ENCODE data around the gene ELFN1. TPM values are rescaled to one million over a fixed set of nuclear protein-coding genes. Genes with fewer than 3 reads are reported as not detected.

ELFN1 gene
- total and polyA plus RNA-seq, 10 of the 15 experiments (the other 5 are each of a cell fraction or from before 2014, with no cell fraction given), result 0.04 TPM; not detected in 9

DNA sequence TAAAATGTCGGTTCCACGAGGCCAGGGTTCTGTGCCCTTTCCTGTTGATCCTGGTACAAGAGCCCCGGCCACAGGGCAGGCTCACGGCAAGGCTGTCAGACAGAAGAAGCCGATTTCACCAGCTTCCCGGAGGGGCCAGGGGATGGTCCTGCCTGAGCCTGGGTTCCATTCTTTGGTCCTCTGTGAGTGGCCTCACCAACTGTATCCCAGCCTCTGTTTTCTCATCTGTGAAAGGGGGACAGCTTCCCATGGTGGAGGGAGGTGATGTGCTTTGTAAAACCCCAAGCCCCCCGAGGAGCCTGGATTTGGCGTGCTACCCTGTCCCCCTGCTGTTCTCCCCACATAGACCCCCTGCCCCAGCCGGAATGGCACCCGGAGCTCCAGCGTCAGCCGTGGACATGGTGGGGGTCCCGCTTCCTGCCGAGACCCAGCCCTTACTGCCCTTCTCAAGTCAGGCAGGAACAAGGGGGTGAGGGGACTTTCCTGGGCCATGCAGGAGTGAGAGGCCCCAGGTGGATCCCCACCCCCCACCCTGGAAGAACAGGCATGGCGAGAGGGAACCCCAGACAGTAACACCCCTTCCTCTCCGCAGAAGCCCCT is 28.3 kb upstream of the ELFN1 start:
- POLR2A ChIA-PET, result no interaction called here
- Histone ChIP-seq H3K79me2 (ENCODE audit: control insufficient read depth, insufficient read depth, low read length) (no peaks in the 10 kb centered on the region), H3K4me3 (no peak overlapping the region), H2AFZ (ENCODE audit: control insufficient read depth, low read depth, low read length) (no peak overlapping the region), H4K20me1 (ENCODE audit: control insufficient read depth, insufficient read depth) (no peaks in the 10 kb centered on the region), H3K4me2 (ENCODE audit: control insufficient read depth, insufficient read depth) (no peak overlapping the region), H3K27me3 (replicated peaks in 1 of 2; ENCODE audit: control insufficient read depth in 2 of 2, insufficient read depth in 2 of 2, low read length in 1 of 2) (no peaks in the 10 kb centered on the region), H3K36me3 (ENCODE audit: control insufficient read depth in 2 of 2, insufficient read depth in 2 of 2, low read length in 1 of 2) (no peaks in the 10 kb centered on the region), H3K4me1 (ENCODE audit: control insufficient read depth, insufficient read depth, low read length) (no peaks in the 10 kb centered on the region), H3K9me3 (replicated peaks; ENCODE audit: control insufficient read depth, insufficient read depth, low read length) (no peaks in the 10 kb centered on the region; the same call in 2 of the 3 replicates), H3K27ac (ENCODE audit: control insufficient read depth, insufficient read depth) (no peak overlapping the region), H3K9ac (ENCODE audit: control insufficient read depth, insufficient read depth, low read length) (no peak overlapping the region)
- SMC1A ChIA-PET (ENCODE audit: uncharacterized antibody, unreplicated experiment), result no interaction called here
- DNase-seq (ENCODE audit: low read depth, low spot score) (no peak), FAIRE-seq (no peak), ATAC-seq (no peak)
- TF ChIP-seq NFYA (IDR thresholded peaks at IDR 0.05; ENCODE audit: borderline replicate concordance, low read depth, low read length) (no peak), ZNF274 (IDR thresholded peaks at IDR 0.05; ENCODE audit: insufficient read depth, insufficient read length) (no peak), JUND (IDR thresholded peaks at IDR 0.05; ENCODE audit: low read depth, low read length) (no peak), BACH1 (IDR thresholded peaks at IDR 0.05; ENCODE audit: borderline replicate concordance) (no peak), POLR2AphosphoS5 (IDR thresholded peaks at IDR 0.05; ENCODE audit: low read length) (no peak), BCL11A (IDR thresholded peaks at IDR 0.05; ENCODE audit: low read depth, low read length) (no peak), POLR2AphosphoS2 (IDR thresholded peaks at IDR 0.05; ENCODE audit: low read depth, low read length) (no peak), SUZ12 (IDR thresholded peaks at IDR 0.05; ENCODE audit: unreplicated experiment) (no peak), MXI1 (IDR thresholded peaks at IDR 0.05; ENCODE audit: low read depth, low read length) (no peak), CHD2 (IDR thresholded peaks at IDR 0.05; ENCODE audit: borderline replicate concordance, low read depth, low read length) (no peak), NFYB (IDR thresholded peaks at IDR 0.05; ENCODE audit: insufficient read depth, low read depth, low read length) (no peak)
- TF ChIP-seq, protein P1, sequence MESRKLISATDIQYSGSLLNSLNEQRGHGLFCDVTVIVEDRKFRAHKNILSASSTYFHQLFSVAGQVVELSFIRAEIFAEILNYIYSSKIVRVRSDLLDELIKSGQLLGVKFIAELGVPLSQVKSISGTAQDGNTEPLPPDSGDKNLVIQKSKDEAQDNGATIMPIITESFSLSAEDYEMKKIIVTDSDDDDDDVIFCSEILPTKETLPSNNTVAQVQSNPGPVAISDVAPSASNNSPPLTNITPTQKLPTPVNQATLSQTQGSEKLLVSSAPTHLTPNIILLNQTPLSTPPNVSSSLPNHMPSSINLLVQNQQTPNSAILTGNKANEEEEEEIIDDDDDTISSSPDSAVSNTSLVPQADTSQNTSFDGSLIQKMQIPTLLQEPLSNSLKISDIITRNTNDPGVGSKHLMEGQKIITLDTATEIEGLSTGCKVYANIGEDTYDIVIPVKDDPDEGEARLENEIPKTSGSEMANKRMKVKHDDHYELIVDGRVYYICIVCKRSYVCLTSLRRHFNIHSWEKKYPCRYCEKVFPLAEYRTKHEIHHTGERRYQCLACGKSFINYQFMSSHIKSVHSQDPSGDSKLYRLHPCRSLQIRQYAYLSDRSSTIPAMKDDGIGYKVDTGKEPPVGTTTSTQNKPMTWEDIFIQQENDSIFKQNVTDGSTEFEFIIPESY (IDR thresholded peaks at IDR 0.05), result no peak
- TF ChIP-seq, protein P2, sequence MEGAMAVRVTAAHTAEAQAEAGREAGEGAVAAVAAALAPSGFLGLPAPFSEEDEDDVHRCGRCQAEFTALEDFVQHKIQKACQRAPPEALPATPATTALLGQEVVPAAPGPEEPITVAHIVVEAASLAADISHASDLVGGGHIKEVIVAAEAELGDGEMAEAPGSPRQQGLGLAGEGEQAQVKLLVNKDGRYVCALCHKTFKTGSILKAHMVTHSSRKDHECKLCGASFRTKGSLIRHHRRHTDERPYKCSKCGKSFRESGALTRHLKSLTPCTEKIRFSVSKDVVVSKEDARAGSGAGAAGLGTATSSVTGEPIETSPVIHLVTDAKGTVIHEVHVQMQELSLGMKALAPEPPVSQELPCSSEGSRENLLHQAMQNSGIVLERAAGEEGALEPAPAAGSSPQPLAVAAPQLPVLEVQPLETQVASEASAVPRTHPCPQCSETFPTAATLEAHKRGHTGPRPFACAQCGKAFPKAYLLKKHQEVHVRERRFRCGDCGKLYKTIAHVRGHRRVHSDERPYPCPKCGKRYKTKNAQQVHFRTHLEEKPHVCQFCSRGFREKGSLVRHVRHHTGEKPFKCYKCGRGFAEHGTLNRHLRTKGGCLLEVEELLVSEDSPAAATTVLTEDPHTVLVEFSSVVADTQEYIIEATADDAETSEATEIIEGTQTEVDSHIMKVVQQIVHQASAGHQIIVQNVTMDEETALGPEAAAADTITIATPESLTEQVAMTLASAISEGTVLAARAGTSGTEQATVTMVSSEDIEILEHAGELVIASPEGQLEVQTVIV (IDR thresholded peaks at IDR 0.05; ENCODE audit: borderline replicate concordance, partially characterized antibody), result no peak
- TF ChIP-seq, protein P3, sequence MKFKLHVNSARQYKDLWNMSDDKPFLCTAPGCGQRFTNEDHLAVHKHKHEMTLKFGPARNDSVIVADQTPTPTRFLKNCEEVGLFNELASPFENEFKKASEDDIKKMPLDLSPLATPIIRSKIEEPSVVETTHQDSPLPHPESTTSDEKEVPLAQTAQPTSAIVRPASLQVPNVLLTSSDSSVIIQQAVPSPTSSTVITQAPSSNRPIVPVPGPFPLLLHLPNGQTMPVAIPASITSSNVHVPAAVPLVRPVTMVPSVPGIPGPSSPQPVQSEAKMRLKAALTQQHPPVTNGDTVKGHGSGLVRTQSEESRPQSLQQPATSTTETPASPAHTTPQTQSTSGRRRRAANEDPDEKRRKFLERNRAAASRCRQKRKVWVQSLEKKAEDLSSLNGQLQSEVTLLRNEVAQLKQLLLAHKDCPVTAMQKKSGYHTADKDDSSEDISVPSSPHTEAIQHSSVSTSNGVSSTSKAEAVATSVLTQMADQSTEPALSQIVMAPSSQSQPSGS (IDR thresholded peaks at IDR 0.05; ENCODE audit: low read length), result no peak
- in situ Hi-C loops (cut with MboI) (no loop called here), intact Hi-C loops (cut with micrococcal nuclease; ENCODE audit: unreplicated experiment) (no loop called here)
- no TSS peak for BruUV-seq (replicated peaks)
- RAD21 ChIA-PET (ENCODE audit: unreplicated experiment), result no interaction called here
- CTCF ChIA-PET, result no interaction called here
- WGBS (ENCODE audit: insufficient coverage, insufficient replicate concordance, low lambda C conversion rate, missing lambda C conversion rate), result 65% methylated on average over 13 of the region's 16 CpGs

Data from GM12878 (cell line).